Omental fat pad (tissue), 4 donors: ENCODE data around the gene ATF3. TPM values are rescaled to one million over a fixed set of nuclear protein-coding genes. Genes with fewer than 3 reads are reported as not detected.

ENCODE experiments used
- ATAC-seq: fragments of 150-250 bp; one replicate; pipeline ENCODE4 v1.9.1; 2016; ENCODE audit warnings: mild to moderate bottlenecking, moderate library complexity; ENCODE audit not compliant: low FRiP score
- DNase-seq: peaks from one replicate; pipeline ENCODE4 v3.0.0-alpha.2; 2019; ENCODE audit warnings: low spot score
- total RNA-seq, 4 donors: library from RNA; depleted of rRNA; stranded (reverse); fragments of >200 nt; gene quantifications; one replicate each; pipeline ENCODE4 v1.1.0, GENCODE V29; 2016
- TF ChIP-seq, protein P1 (sequence below), 3 donors: fragments of 450-650 bp; IDR thresholded peaks; one replicate each; pipeline ENCODE4 v1.5.1; 2016 to 2017; ENCODE audit warnings: antibody characterized with exemption in 3 of 3, mild to moderate bottlenecking in 3 of 3, moderate library complexity in 2 of 3

Gene ATF3
- total RNA-seq, 4 donors from 2014 or later: 41.5 to 229 (median 77.5) TPM

DNA sequence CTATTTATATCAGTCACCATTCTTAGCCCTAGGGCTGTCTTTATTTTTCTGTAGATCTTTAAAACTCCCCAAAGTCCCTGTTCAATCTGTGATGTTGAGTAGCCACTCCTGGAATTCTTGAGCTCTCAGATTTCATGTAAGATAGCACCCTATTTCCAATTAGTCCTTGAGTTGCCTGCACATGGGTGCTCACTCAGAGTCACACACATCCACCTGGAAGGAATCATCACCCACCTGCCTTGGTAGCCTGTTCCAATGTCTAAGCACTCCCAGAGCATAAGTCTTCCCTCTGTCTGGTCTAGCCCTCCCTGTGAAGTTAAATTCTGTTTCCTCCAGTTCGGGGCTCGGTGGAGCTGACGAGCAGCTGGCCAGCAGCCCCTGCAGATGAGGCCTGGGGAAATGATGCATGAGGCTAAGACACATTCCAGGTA, 14.7 kb upstream of the ATF3 start:
- no peak for ATAC-seq
- TF ChIP-seq, protein P1, sequence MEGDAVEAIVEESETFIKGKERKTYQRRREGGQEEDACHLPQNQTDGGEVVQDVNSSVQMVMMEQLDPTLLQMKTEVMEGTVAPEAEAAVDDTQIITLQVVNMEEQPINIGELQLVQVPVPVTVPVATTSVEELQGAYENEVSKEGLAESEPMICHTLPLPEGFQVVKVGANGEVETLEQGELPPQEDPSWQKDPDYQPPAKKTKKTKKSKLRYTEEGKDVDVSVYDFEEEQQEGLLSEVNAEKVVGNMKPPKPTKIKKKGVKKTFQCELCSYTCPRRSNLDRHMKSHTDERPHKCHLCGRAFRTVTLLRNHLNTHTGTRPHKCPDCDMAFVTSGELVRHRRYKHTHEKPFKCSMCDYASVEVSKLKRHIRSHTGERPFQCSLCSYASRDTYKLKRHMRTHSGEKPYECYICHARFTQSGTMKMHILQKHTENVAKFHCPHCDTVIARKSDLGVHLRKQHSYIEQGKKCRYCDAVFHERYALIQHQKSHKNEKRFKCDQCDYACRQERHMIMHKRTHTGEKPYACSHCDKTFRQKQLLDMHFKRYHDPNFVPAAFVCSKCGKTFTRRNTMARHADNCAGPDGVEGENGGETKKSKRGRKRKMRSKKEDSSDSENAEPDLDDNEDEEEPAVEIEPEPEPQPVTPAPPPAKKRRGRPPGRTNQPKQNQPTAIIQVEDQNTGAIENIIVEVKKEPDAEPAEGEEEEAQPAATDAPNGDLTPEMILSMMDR (IDR thresholded peaks at IDR 0.05): no peak
- DNase-seq: no peak

DNA sequence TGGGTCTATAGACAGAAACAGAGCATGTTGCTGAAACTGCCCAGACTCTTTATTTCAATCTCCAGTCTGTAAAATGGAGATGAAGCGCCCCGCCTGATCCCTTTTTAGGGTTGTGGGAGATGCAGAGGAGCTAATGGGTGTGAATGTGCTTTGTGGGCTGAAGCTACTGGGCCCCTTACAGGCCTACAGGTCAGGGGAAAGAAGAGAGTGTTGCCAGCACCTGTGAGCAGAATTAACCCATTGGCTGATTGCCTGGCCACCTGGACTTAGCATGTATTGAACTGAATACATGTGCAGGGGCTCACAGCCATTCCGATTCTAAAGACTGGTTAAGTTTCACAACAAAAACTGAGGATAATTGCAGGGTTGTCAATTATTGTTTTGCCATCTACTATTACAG, 13.9 kb upstream of the ATF3 start:
- no peak for DNase-seq
- no peak for ATAC-seq
- TF ChIP-seq, protein P1 (IDR thresholded peaks at IDR 0.05): no peak

DNA sequence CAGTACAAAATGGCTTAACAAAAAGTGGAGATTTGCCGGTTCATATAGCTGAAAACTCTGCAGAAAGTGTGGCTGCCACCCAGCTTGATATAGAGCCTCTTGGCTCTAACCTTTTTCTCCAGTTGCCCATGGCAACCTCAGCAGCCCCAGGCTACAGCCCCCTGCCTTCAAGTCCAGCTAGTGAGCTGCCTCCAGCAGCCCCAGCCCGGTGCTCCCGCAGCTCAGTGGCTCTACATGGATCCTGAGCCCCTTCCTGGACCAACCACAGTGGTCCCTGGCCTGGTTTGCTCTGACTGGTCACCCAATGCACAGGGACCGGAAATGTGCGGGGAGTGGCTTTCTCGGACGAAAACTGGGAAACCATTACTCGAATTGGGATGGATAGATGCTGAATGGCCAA, 13.3 kb upstream of the ATF3 start:
- ATAC-seq: no peak
- DNase-seq: no peak
- TF ChIP-seq, protein P1 (IDR thresholded peaks at IDR 0.05): no peak

DNA sequence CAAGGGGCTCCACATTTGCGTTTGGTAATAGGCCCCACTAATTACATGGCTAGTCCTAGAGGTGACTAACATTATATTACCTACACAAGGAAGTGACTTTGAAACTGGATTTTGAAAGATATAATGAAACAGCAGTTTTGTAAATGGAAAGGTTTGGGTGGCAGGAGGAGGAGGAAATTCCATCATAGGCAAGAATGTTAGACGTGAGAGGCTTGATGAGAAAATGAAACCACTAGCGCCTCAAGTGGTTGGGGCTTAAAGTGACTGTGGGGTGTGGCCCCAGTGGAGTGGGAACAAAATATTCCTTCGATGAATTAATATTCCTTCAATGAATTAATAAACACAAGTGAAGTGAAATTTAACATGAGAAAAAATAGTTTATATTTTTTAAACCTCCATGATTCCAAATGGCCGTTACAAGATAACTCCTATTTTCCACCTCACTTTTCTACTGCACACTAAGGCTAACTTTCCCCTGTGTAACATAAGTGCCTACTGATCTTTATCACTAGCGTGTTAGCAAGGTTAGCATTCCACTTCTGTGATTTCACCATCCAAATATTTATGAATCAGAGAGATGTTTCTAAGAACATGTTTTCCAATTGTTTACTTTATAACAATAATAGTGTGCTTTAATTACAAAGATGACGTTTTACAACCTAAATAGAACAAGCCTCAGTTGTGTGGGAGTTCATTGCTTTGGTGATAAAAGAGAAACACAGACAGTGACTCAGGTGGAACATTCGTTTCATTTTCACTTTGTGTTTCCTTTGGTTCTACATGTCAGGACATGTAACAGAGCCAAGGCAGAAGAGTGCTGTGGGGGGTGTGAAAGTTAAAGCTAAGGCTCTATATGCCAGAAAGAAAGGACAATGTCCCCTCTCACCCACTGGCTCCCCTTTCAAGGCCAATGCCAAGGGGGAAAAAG, 12.5 kb upstream of the ATF3 start:
- DNase-seq (no peak), ATAC-seq (peak; percentile 87)
- TF ChIP-seq, protein P1 (IDR thresholded peaks at IDR 0.05): peak in 1 of 3 donors; percentile 28

DNA sequence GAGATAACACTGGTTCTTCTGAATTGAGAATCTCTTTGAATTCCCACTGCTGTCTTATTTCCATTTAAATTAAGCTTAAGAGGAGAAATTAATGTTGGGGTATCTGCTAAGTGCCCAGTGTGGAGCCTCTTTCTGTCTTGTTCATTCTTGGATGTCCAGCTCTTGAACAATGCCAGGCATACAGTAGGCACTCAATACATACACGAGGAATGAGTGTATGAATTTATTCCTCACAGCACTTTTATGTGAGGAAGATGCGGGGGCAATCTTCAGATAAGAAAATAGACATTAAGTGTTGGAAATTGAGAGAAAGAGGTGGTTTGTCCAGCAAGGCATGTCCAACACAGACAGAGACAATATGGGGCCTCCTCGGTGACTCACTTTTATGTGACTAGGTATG, 11.8 kb upstream of the ATF3 start:
- ATAC-seq (no peak), DNase-seq (no peak)
- TF ChIP-seq, protein P1 (IDR thresholded peaks at IDR 0.05): no peak

DNA sequence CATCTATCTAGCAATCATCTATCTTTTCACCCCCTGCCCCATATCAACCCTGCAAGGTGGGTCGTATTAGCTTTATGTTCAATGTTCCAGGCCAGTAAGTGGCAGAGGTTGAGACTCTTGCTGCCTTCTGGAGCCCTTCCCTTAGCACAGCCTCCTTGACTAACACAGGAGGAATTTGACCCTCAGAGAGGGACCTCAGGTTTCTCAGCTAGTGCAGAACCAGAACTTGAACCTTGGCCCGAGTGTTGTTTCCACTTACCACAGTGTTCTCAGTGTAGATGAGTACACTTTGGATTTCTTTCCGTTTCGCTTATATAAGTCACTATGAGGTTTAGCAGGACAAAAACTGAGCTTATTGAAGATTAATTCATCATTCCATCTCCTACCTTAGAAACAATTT, 11.1 kb upstream of the ATF3 start:
- ATAC-seq (no peak), DNase-seq (no peak)
- TF ChIP-seq, protein P1 (IDR thresholded peaks at IDR 0.05): no peak
